Muscle of leg (tissue), 11 donors: ENCODE data around the gene FLNA. TPM values are rescaled to one million over a fixed set of nuclear protein-coding genes. Genes with fewer than 3 reads are reported as not detected.
A peak's percentile ranks its signal among the peaks of the same experiment; 100 is the strongest.
"Not testable (repeated sequence)": the region's sequence is repeated elsewhere in the genome, so short reads cannot be mapped to it uniquely, and the experiment has no call there.

Experiments used
- DNase-seq: peaks from one replicate; pipeline ENCODE4 v3.0.0; 2013
- H3K27ac ChIP-seq: one replicate; pipeline ENCODE4 v1.5.1; 2013; ENCODE audit warnings: mild to moderate bottlenecking, low read length, control low read depth
- H3K27me3 ChIP-seq: one replicate; pipeline ENCODE4 v1.6.1; 2013; ENCODE audit warnings: low read length; ENCODE audit not compliant: control insufficient read depth, insufficient read depth
- H3K36me3 ChIP-seq: one replicate; pipeline ENCODE4 v1.6.1; 2013; ENCODE audit warnings: low read length; ENCODE audit not compliant: control insufficient read depth, insufficient read depth
- H3K4me1 ChIP-seq: one replicate; pipeline ENCODE4 v1.6.1; 2013; ENCODE audit warnings: low read length; ENCODE audit not compliant: control insufficient read depth, insufficient read depth
- H3K4me3 ChIP-seq: one replicate; pipeline ENCODE4 v1.5.1; 2013; ENCODE audit warnings: low read length, control low read depth
- H3K9me3 ChIP-seq: replicated peaks from 2 replicates; pipeline ENCODE4 v1.6.1; 2013; ENCODE audit warnings: low read depth, low read length; ENCODE audit not compliant: control insufficient read depth
- WGBS: methylation state at CpG from one replicate; pipeline ENCODE4 v1.1.5; 2013; ENCODE audit warnings: missing lambda C conversion rate; ENCODE audit not compliant: insufficient coverage; 5-methylcytosine and 5-hydroxymethylcytosine counted together
- polyA plus RNA-seq, 8 donors: library from polyadenylated mRNA; unstranded; fragments of 120-200 nt; gene quantifications; one replicate each; pipeline versions ENCODE4 v1.2.1 to v1.2.3, GENCODE V29; 2013; ENCODE audit warnings: inconsistent platforms in 1 of 8, low replicate concordance in 1 of 8; ENCODE audit not compliant: insufficient read length in 8 of 8, insufficient read depth in 1 of 8
- total RNA-seq: library from RNA; stranded (reverse); fragments of 120-200 nt; gene quantifications from one replicate; pipeline ENCODE4 v1.2.4, GENCODE V29; 2013

The FLNA gene
- total and polyA plus RNA-seq, 9 donors: 212 to 450 (median 365) TPM

DNA sequence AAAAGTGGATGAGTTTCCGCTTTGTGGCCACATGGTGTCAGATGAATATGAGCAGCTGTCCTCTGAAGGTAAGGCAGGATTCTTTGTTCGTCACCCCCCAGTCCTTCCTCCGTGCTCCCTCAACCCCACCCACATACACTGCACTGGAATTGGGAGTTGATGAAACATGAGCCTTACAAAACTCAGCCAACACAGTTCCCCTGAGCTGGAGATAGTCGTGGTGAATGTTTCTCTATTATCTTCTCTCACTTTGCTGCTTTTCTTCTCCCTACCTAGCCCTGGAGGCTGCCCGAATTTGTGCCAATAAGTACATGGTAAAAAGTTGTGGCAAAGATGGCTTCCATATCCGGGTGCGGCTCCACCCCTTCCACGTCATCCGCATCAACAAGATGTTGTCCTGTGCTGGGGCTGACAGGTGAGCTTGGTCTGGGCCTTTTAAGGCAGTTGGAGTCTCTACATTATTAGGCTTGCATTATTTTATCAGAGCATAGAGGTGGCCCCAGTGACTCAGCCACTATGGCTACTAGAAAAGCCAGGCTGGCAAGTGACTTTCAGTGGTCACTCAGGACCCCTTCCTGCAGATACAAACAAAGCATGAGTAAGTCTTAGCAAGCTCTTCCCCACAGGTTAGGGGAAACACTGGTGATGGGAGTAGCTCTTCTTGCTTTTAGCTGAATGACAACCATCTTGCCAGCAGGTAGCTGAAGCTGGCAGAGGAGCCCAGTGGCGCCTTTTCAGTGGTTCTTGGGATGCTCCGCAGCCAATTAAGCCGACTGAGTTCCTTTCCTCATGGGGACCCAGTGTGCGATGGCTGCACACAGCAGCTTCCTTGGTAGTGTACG lies 25.3 kb upstream of the FLNA start:
- peak; percentile 18 for DNase-seq
- peak overlapping the region; percentile 89 for H3K4me3 ChIP-seq
- peak overlapping the region; percentile 100 for H3K27ac ChIP-seq
- no peaks in the 10 kb centered on the region for H3K27me3 ChIP-seq
- peaks cover 26% of the 10 kb centered on the region for H3K36me3 ChIP-seq
- WGBS: 86% methylated on average over 2 of the region's 14 CpGs
- peaks cover 13% of the 10 kb centered on the region for H3K4me1 ChIP-seq
- no peaks in the 10 kb centered on the region for H3K9me3 ChIP-seq

GRCh38 chrX:154398668-154399526 lies 24.5 kb upstream of the FLNA start:
- Histone ChIP-seq H3K4me1 (peaks cover 13% of the 10 kb centered on the region), H3K36me3 (peaks cover 26% of the 10 kb centered on the region), H3K27ac (peak overlapping the region; percentile 100), H3K9me3 (no peaks in the 10 kb centered on the region), H3K4me3 (peak overlapping the region; percentile 89), H3K27me3 (no peaks in the 10 kb centered on the region)
- peak; percentile 92 for DNase-seq
- WGBS: 44% methylated on average over 39 of the region's 49 CpGs

GRCh38 chrX:154397888-154398667 lies 23.6 kb upstream of the FLNA start, which contains the start of gene RPL10:
Gene RPL10 (plus strand): TSS chrX:154398377. CDS start chrX:154398520, 143 bp downstream.
- WGBS: 35% methylated on average over 63 of the region's 69 CpGs
- H3K27ac ChIP-seq: peak within 1 kb of the TSS; percentile 100
- H3K27me3 ChIP-seq: no peaks in the 10 kb centered on the region
- H3K4me1 ChIP-seq: peaks cover 13% of the 10 kb centered on the region
- H3K4me3 ChIP-seq: peak within 1 kb of the TSS; percentile 89
- DNase-seq: peak; percentile 98
- H3K36me3 ChIP-seq: peaks cover 26% of the 10 kb centered on the region
- H3K9me3 ChIP-seq: no peaks in the 10 kb centered on the region

DNA sequence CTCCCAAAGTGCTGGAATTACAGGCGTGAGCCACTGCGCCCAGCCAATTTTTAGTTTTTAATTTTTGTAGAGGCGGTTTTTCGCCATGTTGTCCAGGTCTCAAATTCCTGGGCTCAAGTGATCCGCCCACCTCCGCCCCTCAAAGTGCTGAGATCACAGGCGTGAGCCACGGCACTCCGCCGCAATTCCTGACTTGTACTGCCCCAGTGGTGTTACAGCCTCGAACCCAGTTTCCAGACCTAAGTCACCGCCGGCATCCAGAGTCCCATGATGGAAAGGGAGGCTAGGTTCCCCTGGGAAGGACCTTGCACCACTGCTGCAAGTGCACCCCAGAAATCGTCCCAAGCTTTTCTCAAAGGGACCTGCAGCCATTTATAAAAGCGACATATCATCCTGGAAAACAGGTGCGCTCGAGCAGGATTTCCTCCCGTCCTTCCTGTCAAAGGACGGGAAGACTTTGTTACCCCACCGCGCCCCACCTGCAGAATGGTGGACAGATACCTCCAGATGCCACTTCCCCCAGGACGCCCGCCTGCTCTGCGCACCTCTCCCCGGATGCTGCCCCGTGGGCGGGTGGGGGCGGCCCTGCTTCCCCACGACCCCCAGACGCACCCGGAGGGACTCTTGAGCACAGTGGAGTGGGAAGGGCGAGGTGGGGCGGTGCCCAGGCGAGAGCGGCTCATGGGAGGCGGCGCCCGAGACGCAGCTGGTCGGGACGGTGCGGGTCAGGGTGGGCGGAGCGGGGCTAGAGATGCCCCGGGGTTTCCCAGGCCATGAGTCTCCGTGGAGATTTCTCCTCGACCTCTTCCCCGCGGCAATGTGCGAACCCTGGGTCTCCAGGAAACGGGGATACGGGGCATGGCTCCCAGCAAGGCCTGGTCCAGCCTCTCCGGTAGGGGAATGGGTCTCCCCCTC lies 22.8 kb upstream of the FLNA start:
- Histone ChIP-seq H3K36me3 (peaks cover 26% of the 10 kb centered on the region), H3K27me3 (no peaks in the 10 kb centered on the region), H3K4me3 (peak overlapping the region; percentile 56), H3K4me1 (peaks cover 13% of the 10 kb centered on the region), H3K27ac (peak overlapping the region; percentile 100), H3K9me3 (no peaks in the 10 kb centered on the region)
- WGBS: 35% methylated on average over 50 of the region's 53 CpGs
- DNase-seq: peak; percentile 84

DNA sequence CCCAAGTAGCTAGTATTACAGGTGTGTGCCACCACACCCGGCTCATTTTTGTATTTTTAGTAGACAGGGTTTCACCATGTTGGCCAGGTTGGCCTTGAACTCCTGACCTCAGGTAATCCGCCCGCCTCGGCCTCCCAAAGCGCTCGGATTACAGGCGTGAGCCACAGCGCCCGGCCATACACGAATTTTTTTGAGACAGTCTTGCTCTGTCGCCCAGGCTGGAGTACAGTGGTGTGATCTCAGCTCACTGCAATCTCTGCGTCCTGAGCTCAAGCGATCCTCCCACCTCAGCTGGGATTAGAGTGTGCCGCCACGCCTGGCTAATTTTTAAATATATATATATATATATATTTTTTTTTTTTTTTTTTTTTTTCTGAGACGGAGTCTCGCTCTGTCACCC lies 21.9 kb upstream of the FLNA start:
- Histone ChIP-seq H3K4me1 (peaks cover 13% of the 10 kb centered on the region), H3K36me3 (peaks cover 25% of the 10 kb centered on the region)
- not testable (repeated sequence) for H3K27me3 ChIP-seq, H3K4me3 ChIP-seq, H3K9me3 ChIP-seq, H3K27ac ChIP-seq
- WGBS: 90% methylated on average over 6 of the region's 17 CpGs
- DNase-seq: peak; percentile 1

DNA sequence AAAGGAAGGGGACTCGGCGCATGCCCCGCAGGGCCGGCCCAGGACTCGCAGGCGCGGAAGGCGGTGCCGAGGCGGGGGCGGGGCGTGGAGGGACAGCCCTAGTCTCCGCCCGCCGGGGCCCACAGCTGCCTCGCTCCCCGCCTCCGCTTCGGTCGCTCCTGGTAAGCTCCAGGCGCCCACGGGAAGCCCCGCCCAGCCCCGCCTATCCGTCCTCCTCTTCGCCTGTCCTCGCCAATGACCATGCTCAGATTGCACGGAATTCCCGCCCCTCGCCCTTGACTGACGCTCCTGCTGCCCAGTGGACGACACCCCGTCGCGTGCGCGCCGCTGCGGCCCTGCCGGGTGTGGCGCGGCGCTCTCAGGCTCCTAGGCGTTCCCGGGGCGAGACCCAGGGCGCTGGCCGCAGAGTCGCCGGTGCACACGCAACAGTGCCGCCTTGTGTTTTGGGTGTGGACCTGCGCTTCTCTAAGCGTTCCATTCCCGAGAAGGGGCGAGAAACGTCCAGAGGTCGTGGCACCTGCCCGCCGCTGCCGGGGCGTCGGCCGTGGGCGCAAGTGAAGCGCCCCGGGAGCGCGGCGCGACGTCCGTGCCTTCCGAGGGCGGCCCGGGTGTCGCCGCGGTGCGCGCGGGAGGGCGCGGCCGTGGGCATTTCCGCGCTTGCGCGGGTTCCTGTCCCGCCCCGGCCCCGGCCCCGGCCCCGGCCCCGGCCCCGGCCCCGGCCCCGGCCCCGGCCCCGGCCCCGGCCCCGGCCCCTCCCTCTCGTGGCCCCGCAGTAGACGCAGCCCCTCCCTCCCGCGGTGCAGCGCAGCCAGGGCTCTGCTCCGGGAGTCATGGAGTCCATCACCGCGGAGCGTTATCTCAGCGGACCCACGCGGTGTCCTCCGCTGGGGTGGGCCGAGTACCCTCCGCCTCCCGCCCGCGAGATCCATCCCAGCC lies 15.6 kb upstream of the FLNA start:
- no CpG with 5 or more reads among the region's 121 CpGs for WGBS
- H3K27ac ChIP-seq: peak overlapping the region; percentile 67
- not testable (repeated sequence) for H3K27me3 ChIP-seq, H3K4me1 ChIP-seq, H3K36me3 ChIP-seq, H3K9me3 ChIP-seq, DNase-seq, H3K4me3 ChIP-seq

GRCh38 chrX:154388649-154389048 lies 14.2 kb upstream of the FLNA start:
- not testable (repeated sequence) for H3K9me3 ChIP-seq, H3K4me3 ChIP-seq, H3K27me3 ChIP-seq, H3K36me3 ChIP-seq, H3K4me1 ChIP-seq, H3K27ac ChIP-seq, DNase-seq
- WGBS: no CpG with 5 or more reads among the region's 16 CpGs

DNA sequence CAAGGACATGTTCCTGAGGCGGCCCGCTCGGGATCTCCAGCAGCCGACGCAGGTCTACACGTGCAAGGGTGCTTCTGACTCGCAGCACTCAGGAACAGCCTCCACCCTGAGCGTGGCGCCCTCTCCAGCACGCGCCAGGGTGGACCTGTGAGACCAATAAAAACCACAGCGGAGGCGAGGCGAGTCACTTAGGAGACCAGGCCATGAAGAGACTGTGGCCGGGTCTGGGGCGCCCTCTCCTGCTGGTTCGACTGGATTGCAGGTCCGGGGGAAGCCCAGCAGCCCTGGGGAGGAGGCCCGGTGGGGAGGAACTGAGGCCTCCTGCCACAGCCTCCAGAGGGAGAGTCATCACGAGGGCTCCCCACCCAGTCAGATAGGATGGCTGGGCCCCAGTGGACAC lies 13.7 kb upstream of the FLNA start:
- H3K9me3 ChIP-seq, H3K27ac ChIP-seq, H3K27me3 ChIP-seq, H3K36me3 ChIP-seq, DNase-seq, H3K4me1 ChIP-seq, H3K4me3 ChIP-seq: not testable (repeated sequence)
- WGBS: no CpG with 5 or more reads among the region's 20 CpGs
